ENCODE data around the gene PDE2A.

Gene PDE2A

DNA sequence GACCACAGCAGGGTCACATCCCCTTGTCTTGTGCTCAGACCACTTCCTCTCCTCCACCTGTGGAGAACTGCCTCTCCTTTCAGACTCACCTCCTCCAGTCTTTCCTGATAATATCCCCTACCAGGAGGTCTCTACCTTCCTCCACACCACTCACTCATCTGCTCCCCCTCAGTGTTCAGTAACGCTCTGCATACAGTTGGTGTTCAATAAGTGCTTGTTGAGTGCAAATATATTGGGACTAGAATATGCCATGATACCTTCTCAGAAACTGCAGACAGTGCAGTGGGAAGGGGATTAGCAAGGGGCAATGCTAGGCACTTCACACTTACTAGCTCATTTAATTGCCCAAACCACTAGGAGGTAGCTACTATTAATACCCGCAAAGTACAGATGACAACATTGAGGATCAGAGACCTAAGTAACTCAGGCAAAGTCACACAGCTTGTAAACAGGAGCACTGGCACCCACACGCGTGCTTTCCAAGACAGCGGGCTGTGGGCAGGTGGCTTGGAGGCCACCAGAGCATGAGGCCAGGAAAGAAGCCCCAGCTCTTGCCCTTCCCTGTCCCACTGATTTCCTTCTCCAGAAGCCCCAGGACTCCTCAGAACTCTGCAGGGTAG is 8.1 kb upstream of the PDE2A start:
- DNase-seq, result no peak

DNA sequence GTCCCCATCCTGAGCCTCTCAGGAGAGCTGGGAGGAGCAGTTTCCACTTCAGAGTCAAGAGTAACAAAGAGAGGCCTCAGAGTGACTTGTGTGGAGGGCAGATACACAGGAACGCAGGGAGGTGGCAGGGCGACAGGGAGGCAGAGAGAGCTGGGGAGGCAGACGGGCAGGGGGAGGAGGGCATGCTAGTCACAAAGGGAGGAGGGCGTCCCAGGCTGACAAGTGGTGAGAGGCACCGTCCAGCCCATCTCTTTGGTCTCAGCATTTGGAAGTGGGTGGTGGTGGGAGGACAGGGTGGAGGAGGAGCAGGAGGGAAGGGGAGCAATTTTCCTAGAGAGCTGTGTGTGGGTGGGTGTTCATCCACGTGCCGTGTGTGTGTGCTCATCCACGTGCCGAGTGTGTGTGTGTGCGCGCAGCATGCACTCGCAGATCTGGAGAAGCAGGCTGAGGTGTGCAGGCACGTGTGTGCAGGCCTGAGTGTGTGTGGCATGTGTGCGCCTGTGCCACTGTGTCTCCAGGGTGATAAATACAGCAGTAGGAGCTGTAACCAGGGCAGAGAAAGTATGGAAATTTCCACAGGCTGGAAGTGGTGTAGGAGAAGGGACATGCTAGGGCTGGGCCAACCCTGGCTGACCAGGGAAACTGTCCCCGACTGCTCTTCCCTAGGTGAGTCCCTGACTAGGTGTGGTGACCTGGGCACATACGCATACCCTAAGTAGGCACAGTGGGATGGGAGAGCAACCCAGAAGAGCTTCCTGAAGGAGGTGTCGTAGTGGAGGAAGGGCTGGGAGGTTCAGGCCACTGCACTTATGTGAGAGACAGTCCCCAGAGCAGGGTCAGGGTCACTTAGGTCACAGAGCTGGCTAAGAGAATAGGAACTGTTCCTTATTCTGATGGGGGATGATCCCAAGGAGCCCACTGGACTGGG is 7.3 kb upstream of the PDE2A start:
- no peak for DNase-seq

DNA sequence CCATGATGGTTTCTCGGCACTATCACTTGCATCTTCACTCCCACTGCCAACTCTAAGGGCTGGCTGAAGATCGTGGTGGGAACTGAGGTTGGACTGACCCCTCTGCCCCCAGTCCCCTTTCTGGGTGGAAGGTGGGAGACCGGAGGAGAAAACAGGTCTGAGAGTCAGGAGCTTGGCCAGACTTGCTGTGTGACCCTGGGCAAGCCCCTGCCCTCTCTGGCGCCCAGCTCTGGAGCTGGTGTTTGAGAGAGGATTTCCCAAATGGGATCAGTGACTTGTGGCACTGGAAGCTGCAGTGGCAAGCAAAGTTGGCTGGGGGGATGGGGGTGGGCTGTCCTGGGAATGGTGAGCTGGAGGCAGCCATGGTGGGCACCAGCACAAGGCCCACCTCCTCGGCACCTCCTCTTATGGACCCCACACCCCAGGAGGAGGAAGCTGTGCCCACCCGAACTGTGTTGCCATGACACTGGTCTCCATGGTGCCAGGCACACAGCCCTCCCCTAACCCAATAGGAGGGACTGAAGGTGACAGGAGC is 6.5 kb upstream of the PDE2A start:
- no peak for DNase-seq

- no peak for DNase-seq
Observed at GRCh38 chr11:72679869-72680268, 5.6 kb upstream of the PDE2A start.

DNA sequence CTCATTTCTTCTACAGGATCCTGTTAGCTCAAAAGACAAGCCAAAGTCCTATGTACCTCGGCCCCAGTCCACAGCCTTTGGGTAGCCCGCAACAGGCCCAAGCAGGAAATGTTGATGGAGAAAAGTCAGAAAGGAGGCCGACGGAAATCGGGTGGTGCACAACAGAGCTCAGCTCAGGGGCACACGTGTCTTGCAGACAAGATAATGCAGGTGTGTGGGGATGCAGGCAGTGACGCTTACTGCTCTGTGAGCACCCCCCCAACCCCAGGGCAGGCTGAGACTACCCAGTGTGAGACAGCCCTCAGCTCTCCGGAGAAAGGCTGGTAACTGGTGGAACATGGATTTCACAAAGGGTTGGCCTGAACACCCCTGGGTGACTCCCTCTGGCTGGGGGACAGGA is 4.3 kb upstream of the PDE2A start:
- DNase-seq, result no peak

DNA sequence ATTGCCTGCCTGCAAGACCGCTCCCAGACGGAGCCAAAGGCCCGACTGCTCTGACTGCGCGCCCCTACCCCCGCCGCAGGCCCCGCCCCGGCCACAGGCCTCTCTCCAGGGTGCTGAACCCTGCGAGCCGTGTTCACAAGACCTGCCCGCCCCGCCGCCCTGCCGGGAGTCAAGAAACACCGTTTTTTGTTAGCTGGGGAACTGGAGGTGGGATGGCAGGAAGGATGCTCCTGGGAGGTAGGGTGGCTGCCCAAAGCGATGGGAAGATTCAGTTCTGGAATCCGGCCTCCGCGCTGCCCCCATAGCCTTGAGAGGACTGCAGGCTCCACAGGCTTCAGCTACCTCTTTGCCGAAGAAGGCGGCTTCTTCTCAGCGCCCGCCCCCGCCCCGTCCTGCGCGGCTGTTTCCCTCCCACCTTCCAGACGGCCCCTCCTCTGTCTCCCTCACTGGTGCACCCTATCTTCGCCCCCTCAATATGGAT is 2.7 kb upstream of the PDE2A start:
- no peak for DNase-seq

- no peak for DNase-seq
Observed at GRCh38 chr11:72675221-72675620, 999 bp upstream of the PDE2A start.

- DNase-seq, result no peak
Observed at GRCh38 chr11:72673284-72673942, 809 bp downstream of the PDE2A start.

GRCh38 chr11:72672597-72673238 is 1.5 kb downstream of the PDE2A start:
- no peak for DNase-seq

DNA sequence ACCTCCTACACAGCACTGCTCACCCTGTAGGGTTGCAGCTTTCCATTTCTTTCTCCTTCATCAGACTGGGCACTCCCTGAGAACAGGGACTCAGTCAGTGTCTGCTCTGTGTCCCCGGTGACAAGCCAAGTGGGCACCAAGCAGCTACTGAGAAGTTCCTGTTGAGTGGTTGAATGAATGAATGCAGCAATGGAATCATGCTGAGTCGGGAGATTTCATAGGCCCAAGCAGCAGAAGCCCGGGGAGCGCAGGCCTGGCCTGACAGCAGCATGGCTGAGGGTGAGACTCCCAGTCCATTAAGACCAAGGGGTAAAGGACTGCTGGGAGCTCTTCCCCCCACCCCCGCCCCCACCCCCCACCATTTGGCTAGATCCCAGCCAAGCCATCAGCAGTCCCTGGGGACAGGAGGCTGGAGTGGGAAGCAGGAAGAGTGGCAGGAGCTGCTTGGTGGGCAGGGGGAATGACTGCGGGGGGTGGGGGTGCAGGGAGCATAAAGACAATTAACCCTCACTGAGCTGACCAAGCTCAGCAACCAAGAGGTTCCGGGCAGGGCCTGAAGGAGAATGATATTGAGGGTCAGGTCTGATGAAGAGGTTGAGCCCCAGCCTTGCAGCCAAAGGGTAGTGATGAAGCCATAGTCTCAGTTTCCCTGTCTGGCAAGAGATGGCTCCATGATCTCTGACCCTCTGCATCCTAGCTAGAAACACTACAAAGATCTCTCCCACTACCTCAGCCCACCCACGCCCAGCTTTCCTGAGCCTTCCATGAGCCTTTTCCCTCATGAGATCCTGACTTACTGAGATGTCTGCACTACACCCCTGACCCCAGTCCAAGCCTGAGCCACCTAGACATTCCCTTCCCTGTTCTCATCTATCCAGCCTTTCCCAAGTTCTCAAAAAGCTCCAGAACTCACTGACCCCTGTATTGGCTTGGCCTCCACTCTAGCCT is 2.8 kb downstream of the PDE2A start:
- no peak for DNase-seq

DNA sequence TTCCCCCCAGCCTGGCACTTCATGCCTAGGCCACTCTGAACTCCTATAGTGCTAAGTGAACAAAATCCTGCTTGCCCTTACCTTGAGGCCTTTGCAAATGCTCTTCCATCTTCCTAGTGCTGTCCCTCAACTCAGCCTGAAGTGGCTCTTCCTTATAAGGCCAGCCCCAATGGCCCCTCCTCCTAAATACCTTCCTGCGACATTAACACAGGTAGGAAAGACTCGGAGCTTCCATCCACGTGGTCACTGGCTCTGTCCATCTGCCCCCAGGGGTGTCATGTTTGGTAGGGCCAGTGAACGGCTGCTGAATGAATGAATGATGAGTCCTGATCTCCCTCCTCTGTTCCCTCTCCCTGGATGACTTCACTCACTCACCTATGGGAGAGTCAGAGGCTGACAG is 4.2 kb downstream of the PDE2A start:
- no peak for DNase-seq

GRCh38 chr11:72669527-72669926 is 4.7 kb downstream of the PDE2A start:
- no peak for DNase-seq

DNA sequence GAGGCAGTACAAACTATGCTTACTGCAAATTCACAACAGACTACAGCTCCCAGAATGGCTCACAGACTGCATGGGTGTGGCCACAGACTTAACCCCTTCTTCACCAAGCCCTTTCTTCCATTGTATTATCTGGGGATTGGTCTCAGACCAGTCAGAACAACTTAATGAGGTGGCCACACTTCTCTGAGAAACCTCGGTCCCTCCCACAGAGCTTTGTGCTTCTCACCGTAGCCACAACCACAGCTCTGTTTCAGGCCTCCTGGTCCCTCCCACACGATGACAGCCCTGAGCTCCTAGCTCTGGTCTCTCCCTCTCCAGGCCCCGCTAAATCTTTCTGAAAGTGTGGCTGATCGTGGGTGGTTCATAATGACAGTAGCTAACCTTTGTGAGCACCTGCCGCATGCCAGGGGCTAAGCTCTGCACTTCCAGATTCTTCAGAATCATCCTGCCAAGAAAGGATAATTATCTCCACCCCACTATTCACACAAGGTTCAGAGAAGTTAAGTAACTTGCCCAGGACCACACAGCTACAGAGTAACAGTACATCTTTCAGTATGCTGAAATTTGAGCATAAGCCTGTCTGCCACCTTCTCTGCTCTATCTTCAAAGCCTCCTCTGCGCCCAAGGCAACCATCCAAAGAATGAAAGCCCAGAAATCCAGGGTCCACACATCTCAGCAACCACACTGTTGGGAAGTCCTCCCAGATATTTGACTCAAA is 5.4 kb downstream of the PDE2A start:
- no peak for DNase-seq

DNA sequence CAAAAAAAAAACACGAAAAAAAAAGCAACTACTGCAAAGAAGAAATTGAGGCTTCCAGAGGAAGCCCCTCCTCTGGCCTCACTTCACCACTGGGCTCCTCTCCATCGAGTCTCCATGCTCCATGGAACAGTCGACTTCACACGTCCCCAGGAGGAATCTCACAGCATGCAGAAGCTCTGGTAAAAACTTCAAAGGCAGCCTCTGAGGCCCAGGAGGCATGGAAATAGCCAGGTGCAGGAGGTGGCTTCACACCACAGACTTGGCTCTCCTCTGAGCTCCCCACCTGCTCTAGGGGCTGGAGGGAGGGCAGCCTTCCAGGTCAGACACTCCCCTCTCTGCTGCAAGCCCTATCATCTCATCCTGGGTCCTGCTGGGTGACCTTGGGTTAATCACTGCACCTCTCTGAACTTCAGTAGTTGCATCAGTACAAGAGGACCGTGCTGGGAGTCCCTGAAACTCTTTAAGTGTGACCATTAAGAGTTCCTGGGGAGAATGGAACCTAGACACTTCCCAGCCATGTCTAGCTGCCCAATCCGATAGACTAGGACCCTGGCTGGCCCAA is 8.2 kb downstream of the PDE2A start:
- no peak for DNase-seq

DNA sequence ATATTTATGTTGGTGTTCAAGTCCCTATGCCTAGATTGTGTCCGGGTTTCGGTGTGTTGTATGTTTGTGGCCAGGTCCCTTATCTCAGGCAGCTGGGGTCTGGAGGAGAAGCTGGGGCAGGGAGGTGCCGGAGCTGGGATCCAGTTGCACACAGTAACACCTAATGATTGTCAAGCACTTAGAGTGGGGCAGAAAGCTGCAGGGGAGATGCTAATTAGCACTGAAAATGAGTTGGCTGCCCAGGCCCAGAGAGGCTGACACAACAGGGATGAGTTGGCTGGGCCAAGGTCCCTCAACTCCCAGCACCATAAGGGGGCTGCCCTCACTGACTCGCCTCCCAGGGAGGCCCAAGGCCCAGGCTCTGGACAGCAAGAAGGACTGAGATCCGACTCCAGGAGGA is 12.2 kb downstream of the PDE2A start:
- DNase-seq, result no peak

GRCh38 chr11:72661486-72661885 is 12.7 kb downstream of the PDE2A start:
- no peak for DNase-seq

DNA sequence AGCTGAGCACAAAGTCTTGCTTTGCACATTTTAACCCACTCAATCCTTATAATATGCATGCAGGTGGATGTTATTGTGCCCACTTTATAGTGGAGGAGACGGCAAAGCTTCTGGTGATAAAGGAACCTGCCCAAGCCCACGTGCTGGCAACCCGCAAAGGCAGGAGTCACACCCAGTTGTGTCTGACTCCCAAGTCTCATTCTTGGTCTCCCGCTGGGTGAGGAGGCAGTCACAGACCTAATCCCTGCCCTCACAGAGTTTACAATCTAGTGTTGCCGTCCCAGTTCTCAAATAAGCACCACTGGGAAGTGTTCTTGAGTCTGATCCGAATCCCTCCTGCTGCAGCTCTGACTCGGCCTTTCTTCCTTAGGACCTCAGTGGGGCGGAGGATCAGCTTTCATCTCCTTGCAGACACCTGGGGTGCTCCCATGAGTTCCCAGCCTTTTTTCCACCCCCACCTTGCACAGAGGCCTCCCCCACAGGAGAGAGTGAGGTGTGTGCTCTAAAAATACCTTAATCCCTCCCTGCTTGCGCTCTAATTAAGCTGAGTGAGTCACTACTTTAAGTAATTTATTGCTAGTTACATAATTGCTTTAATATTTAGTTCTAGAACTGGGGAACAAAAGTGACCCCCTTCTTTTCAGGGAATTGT is 15.1 kb downstream of the PDE2A start:
- no peak for DNase-seq

- no peak for DNase-seq
Observed at GRCh38 chr11:72657411-72658100, 16.7 kb downstream of the PDE2A start.

GRCh38 chr11:72655896-72656464 is 18.2 kb downstream of the PDE2A start:
- no peak for DNase-seq
